IMR-90 (cell line): ENCODE data around the gene ANXA8.
"Not testable (repeated sequence)": the region's sequence is repeated elsewhere in the genome, so short reads cannot be mapped to it uniquely, and the experiment has no call there.

Experiments
- BHLHE40 ChIP-seq: fragments of 150-350 bp; IDR thresholded peaks from 2 replicates; pipeline ENCODE4 v1.6.1; 2016; ENCODE audit warnings: mild to moderate bottlenecking, low read depth, low read length
- CEBPB ChIP-seq: IDR thresholded peaks from 2 replicates; pipeline ENCODE4 v1.6.1; 2012; ENCODE audit warnings: low read depth, low read length, improper control_type of control experiment
- FOS ChIP-seq: fragments of 150-350 bp; IDR thresholded peaks from 2 replicates; pipeline ENCODE4 v1.6.1; 2016; ENCODE audit warnings: low read depth, low read length
- MAZ ChIP-seq: IDR thresholded peaks from 2 replicates; pipeline ENCODE4 v1.6.1; 2012; ENCODE audit warnings: low read depth, mild to moderate bottlenecking, low read length, improper control_type of control experiment, moderate library complexity, borderline replicate concordance
- MXI1 ChIP-seq: IDR thresholded peaks from 2 replicates; pipeline ENCODE4 v1.6.1; 2012; ENCODE audit warnings: low read depth, mild to moderate bottlenecking, low read length, moderate library complexity, borderline replicate concordance
- POLR2A ChIP-seq: IDR thresholded peaks from 2 replicates; pipeline ENCODE4 v1.6.1; 2012; ENCODE audit warnings: mild to moderate bottlenecking, low read depth, low read length
- RAD21 ChIP-seq: IDR thresholded peaks from 2 replicates; pipeline ENCODE4 v1.6.1; 2012; ENCODE audit warnings: low read length, improper control_type of control experiment
- RCOR1 ChIP-seq: IDR thresholded peaks from 2 replicates; pipeline ENCODE4 v1.6.1; 2012; ENCODE audit warnings: mild to moderate bottlenecking, low read length, improper control_type of control experiment; ENCODE audit not compliant: insufficient replicate concordance
- RFX5 ChIP-seq: IDR thresholded peaks from 2 replicates; pipeline ENCODE4 v1.8.0; 2012; ENCODE audit warnings: low read depth, mild to moderate bottlenecking, low read length, moderate library complexity
- SMC3 ChIP-seq: fragments of 150-350 bp; IDR thresholded peaks from 2 replicates; pipeline ENCODE4 v1.6.1; 2016; ENCODE audit warnings: low read depth, mild to moderate bottlenecking, antibody characterized with exemption, low read length, moderate library complexity
- USF2 ChIP-seq: fragments of 150-350 bp; IDR thresholded peaks from 2 replicates; pipeline ENCODE4 v1.6.1; 2017; ENCODE audit warnings: mild to moderate bottlenecking, antibody characterized with exemption, low read length, low read depth
- TF ChIP-seq, protein P1 (sequence below): conservative IDR thresholded peaks from 2 replicates; pipeline ENCODE4 v1.5.1; 2012; ENCODE audit warnings: mild to moderate bottlenecking, low read depth, low read length, improper control_type of control experiment
- TF ChIP-seq, protein P2 (sequence below): fragments of 150-350 bp; IDR thresholded peaks from 2 replicates; pipeline ENCODE4 v1.6.1; 2016; ENCODE audit warnings: low read depth, mild to moderate bottlenecking, low read length, moderate library complexity, borderline replicate concordance

DNA sequence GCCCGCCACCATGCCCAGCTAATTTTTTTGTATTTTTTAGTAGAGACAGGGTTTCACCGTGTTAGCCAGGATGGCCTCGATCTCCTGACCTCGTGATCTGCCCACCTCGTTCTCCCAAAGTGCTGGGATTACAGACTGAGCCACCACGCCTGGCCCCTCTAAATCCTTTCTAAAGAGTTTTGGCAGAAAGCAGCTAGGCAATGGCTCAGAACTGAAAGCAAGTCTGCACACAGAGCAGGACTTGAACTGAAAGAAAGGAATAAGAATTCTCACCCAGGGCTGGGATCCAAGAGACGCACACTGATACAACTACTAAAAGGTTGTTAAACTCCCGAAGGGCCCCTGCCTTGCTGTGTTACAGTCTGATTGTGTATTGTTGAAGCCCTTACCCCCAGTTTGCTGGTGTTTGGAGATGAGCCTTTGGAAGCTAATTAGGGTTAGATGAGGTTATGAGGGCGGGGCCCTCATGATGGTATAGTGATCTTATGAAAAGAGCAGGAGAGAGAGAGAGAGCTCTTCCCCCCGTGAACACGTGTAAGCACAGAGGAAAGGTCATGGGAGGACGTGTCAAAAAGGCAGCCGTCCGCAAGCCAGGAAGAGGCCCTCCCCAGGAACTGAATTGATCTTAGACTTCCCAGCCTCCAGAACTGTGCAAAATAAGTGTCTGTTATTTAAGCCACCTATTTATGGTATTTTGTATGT, 18.5 kb downstream of the ANXA8 start:
- TF ChIP-seq, protein P1, sequence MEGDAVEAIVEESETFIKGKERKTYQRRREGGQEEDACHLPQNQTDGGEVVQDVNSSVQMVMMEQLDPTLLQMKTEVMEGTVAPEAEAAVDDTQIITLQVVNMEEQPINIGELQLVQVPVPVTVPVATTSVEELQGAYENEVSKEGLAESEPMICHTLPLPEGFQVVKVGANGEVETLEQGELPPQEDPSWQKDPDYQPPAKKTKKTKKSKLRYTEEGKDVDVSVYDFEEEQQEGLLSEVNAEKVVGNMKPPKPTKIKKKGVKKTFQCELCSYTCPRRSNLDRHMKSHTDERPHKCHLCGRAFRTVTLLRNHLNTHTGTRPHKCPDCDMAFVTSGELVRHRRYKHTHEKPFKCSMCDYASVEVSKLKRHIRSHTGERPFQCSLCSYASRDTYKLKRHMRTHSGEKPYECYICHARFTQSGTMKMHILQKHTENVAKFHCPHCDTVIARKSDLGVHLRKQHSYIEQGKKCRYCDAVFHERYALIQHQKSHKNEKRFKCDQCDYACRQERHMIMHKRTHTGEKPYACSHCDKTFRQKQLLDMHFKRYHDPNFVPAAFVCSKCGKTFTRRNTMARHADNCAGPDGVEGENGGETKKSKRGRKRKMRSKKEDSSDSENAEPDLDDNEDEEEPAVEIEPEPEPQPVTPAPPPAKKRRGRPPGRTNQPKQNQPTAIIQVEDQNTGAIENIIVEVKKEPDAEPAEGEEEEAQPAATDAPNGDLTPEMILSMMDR: not testable (repeated sequence)
- not testable (repeated sequence) for TF ChIP-seq SMC3, RAD21, RCOR1, POLR2A, FOS, RFX5, MXI1, MAZ, BHLHE40, CEBPB, USF2
- TF ChIP-seq, protein P2, sequence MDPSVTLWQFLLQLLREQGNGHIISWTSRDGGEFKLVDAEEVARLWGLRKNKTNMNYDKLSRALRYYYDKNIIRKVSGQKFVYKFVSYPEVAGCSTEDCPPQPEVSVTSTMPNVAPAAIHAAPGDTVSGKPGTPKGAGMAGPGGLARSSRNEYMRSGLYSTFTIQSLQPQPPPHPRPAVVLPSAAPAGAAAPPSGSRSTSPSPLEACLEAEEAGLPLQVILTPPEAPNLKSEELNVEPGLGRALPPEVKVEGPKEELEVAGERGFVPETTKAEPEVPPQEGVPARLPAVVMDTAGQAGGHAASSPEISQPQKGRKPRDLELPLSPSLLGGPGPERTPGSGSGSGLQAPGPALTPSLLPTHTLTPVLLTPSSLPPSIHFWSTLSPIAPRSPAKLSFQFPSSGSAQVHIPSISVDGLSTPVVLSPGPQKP: not testable (repeated sequence)
